HG03175 (cell line): ENCODE measurements around the gene DIRAS1.
"Not testable (repeated sequence)": the region's sequence is repeated elsewhere in the genome, so short reads cannot be mapped to it uniquely, and the experiment has no call there.

ENCODE experiments used
- ATAC-seq: cut with Tn5 transposase; IDR thresholded peaks from one replicate; pipeline ENCODE4 v1.9.1; 2021; ENCODE audit warnings: mild to moderate bottlenecking, moderate library complexity; ENCODE audit not compliant: unreplicated experiment

Gene DIRAS1

GRCh38 chr19:2679439-2679838 is 41.7 kb downstream of the DIRAS1 start:
- ATAC-seq: no peak

GRCh38 chr19:2678948-2679347 is 42.2 kb downstream of the DIRAS1 start:
- ATAC-seq: not testable (repeated sequence)

GRCh38 chr19:2678044-2678671 is 43.0 kb downstream of the DIRAS1 start:
- peak; percentile 57 for ATAC-seq

GRCh38 chr19:2676823-2677222 is 44.3 kb downstream of the DIRAS1 start:
- no peak for ATAC-seq

GRCh38 chr19:2675892-2676291 is 45.3 kb downstream of the DIRAS1 start:
- no peak for ATAC-seq

GRCh38 chr19:2670217-2670616 is 51.0 kb downstream of the DIRAS1 start:
- no peak for ATAC-seq

- no peak for ATAC-seq
Observed at GRCh38 chr19:2668175-2668763, 52.9 kb downstream of the DIRAS1 start.

- not testable (repeated sequence) for ATAC-seq
Observed at GRCh38 chr19:2667349-2667748, 53.8 kb downstream of the DIRAS1 start.

- ATAC-seq: no peak
Observed at GRCh38 chr19:2666344-2666994, 54.7 kb downstream of the DIRAS1 start.

- ATAC-seq: no peak
Observed at GRCh38 chr19:2665103-2665502, 56.1 kb downstream of the DIRAS1 start.
